GM20431 (cell line): Measurements from ENCODE around the gene SLC12A8.
"Not testable (repeated sequence)": the region's sequence is repeated elsewhere in the genome, so short reads cannot be mapped to it uniquely, and the experiment has no call there.

Experiments used
- in situ Hi-C: fragments of 300-500 bp; cut with MseI, MboI; formaldehyde crosslinking; loops from one replicate; pipeline ENCODE4 v1.15.0; 2020; ENCODE audit warnings: low sequenced_read_pairs; ENCODE audit not compliant: unreplicated experiment

SLC12A8 gene

GRCh38 chr3:125090649-125091048 is 121.9 kb downstream of the SLC12A8 start:
- in situ Hi-C loops: no loop called here

- in situ Hi-C loops: no loop called here
Observed at GRCh38 chr3:125087768-125088391, 124.7 kb downstream of the SLC12A8 start.

DNA sequence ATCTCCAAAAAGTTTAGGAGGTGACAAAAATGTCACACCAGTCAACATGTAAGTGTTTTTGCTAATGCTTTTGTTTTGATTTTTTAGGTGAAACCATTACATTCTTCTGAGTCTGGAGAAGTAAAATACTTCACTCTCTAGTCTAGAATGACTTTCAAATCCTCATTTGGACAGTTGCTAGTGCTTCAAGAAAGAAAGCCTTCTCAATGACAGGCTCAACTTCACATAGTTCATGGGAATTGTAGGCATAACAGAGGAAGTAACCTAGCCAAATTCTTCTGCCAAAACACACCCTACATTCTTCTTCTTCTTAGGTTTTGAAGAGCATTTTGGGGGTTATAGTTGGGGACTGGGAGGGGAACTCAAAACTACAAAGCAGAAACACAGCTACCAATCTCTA is 127.4 kb downstream of the SLC12A8 start:
- in situ Hi-C loops: no loop called here

- in situ Hi-C loops: no loop called here
Observed at GRCh38 chr3:125083776-125084175, 128.8 kb downstream of the SLC12A8 start.

GRCh38 chr3:125082339-125082738 is 130.2 kb downstream of the SLC12A8 start:
- in situ Hi-C loops: not testable (repeated sequence)

- in situ Hi-C loops: no loop called here
Observed at GRCh38 chr3:125080077-125080476, 132.5 kb downstream of the SLC12A8 start.

DNA sequence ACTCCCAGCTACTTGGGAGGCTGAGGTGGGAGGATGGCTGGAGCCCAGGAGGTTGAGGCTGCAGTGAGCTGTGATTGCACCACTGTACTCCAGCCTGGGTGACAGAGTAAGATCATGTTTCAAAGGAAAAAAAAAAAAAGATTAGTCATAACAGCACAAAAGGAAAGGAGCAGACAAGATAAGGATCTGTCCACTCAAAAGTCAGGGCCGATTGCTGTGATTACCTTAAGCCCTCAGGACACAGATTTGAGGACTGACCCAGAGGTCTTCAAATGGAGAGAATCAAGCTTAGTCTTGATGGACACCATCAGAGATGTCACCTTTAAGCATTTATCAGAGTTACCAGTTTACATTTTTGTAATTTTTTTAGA is 132.9 kb downstream of the SLC12A8 start:
- in situ Hi-C loops: no loop called here

DNA sequence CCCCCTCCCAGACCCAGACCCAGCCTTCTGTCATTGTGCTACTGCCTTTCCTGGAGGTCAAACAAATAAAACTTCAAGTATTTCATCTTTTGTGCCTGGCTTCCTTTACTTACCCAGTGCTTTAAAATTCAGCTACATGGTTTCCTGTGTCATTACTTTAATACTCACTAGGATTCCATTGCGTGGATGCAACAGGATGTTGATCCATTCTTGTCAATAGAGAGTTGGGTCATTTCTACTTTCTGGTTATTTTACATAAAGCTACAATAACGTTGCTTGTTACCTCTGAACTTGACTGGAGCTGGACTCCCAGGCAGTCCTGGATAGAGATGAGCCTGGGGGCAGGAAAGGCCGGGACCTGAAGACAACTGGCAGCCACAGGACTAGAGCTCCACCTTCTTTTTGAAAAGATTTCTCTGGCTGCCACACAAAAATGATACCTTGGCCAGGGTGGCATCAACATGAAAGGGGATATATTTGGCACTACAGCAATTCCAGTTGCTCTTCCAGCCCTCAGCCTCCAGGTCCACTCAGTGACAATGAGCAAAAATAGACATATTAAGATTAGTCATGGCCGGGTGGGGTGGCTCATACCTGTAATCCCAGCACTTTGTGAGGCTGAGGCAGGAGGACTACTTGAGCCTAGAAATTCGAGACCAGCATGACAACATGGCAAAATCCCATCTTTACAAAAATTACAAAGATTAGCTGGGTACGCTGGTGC is 133.4 kb downstream of the SLC12A8 start:
- in situ Hi-C loops: no loop called here

- in situ Hi-C loops: no loop called here
Observed at GRCh38 chr3:125077864-125078263, 134.7 kb downstream of the SLC12A8 start.

DNA sequence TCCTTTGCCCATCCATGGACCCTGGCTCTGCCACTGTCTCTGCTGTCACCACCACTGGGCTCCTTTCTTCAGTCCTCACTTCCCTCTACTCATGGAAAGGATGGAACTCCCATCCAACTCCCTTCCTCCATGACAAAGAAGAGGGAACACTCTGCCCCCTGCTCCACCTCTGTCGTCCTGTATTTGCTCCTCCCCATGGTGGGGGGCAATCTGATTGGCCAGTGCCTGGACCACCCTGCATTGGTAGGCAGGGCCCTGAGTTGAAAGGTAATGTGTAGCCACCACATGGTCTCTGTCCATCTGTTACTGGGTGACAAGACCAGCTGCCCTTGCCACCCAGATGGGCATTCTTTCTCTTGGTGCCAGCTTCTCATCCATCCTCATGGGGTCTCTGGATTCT is 136.1 kb downstream of the SLC12A8 start:
- in situ Hi-C loops: no loop called here

DNA sequence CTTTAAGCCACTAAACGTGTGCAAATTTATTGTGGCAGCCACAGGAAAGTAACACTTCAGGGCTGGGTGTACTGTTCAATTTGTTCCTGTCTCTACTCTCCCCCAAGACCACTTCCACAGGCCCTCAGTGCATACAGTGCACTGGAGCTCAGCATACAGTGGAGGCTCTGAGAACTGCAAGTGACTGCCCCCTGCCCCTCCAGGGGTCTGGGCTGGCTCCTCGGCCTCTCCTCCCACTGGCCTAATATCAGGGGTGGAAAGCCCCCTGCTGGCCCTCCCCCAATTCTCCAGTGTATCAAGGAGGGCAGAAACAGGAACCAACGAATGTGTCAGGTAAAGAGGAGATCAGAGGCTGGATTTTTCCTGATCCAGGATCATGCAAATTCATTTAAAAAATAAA is 136.8 kb downstream of the SLC12A8 start:
- in situ Hi-C loops: no loop called here

GRCh38 chr3:125073390-125073905 is 139.1 kb downstream of the SLC12A8 start:
- in situ Hi-C loops: no loop called here

- in situ Hi-C loops: no loop called here
Observed at GRCh38 chr3:125072749-125073389, 139.7 kb downstream of the SLC12A8 start.

DNA sequence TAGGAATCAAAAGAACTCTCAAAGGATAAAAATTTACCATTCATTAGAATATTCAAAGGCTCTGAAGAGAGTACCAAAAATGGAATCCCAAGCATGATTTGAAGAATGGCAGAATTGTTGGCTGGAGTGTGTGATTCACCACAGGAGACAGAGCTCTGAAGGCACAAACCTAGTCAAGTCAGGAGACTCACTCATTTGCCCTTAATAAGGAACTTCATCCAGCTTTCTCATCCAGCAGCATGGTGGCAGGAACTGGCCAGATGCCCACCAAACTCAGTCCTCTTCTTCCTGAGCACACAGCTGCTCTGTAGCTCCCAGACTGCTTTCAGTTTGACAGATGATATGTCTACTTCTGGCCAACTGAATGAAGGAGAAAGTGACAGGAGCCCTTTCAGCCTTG is 140.2 kb downstream of the SLC12A8 start:
- in situ Hi-C loops: no loop called here

- in situ Hi-C loops: no loop called here
Observed at GRCh38 chr3:125069968-125070745, 142.4 kb downstream of the SLC12A8 start.

- in situ Hi-C loops: no loop called here
Observed at GRCh38 chr3:125069452-125069851, 143.1 kb downstream of the SLC12A8 start.

DNA sequence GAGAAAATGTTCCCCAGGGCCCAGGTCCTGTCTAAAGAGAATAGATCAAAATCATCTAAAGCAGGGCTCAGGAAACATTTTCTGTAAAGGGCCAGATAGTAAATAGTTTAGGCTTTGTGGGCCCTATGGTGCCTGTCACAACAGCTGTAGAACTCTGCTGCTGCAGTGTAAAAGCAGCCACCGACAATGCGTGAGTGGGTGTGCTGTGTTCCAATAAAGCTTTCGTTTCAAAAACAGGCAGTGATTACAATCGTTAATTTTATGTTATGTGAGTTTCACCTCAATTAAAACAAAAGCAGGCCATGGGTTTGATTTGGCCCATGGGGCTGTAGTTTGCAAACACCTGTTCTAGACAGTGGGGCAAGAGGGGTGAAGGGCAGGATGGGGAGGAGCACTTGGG is 144.3 kb downstream of the SLC12A8 start:
- in situ Hi-C loops: no loop called here

DNA sequence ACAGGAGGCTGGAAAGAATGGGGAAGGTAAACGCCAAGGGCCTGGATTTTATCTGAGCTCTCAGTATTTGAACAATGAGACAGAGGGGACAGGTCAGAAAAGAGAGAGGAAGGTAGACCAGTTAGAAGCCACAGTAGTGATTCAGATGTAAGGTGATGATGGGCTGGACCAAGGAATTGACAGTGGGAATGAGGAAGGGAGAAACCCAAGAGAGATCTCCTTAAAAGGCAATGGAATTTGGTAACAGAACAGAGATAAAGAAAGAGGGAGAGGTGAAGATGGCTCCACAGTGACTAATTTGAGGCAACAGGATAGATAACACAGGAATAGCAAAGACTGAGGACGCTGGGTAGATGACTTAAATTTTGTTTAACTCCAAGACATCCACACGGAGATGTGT is 145.3 kb downstream of the SLC12A8 start:
- in situ Hi-C loops: no loop called here

DNA sequence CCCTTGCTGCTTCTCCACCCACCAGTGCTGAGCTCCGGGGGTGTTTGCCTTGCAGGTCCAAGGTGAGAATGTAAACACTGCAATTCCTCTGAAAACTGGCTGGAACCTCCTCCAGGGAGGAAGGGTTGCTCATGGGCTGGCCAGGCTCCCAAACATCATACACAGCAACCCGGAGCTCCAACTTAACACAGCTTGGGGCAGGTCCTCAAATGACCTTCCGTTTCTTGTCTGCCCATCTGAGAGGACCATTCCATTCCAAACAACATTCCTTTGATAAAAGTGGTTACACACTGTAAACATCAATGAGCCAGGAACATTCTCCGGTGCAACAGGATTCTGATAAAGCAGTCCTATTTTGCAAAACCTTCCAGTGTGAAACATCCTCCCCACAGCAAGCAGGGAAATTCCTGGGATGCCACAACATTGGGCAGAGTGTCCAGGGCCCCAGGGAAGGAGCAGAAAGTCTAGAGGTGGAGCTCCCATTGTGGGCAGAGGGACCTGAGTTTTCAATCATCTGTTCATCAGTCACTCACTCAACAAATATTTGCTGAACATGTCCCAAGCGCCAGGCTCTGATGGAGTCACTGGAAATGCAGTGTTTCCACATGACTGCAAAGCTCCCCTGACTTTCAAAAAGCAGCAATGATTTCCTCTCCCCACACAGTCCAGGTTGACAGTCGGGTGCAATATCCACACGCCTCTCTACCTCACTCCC is 149.5 kb downstream of the SLC12A8 start:
- in situ Hi-C loops: no loop called here

- in situ Hi-C loops: no loop called here
Observed at GRCh38 chr3:125061646-125062045, 150.9 kb downstream of the SLC12A8 start.
